Activated CD8-positive, alpha-beta memory T cell treated with anti-CD3 and anti-CD28 coated beads for 4 hours (primary cell): ENCODE results near the gene RETREG3.
A peak's percentile ranks its signal among the peaks of the same experiment; 100 is the strongest.
"Not testable (repeated sequence)": the region's sequence is repeated elsewhere in the genome, so short reads cannot be mapped to it uniquely, and the experiment has no call there.

Experiments used
- DNase-seq, 2 donors: peaks; one replicate each; pipeline ENCODE4 v3.0.0-alpha.2; 2020; ENCODE audit warnings: low read depth in 2 of 2

Gene RETREG3, protein sequence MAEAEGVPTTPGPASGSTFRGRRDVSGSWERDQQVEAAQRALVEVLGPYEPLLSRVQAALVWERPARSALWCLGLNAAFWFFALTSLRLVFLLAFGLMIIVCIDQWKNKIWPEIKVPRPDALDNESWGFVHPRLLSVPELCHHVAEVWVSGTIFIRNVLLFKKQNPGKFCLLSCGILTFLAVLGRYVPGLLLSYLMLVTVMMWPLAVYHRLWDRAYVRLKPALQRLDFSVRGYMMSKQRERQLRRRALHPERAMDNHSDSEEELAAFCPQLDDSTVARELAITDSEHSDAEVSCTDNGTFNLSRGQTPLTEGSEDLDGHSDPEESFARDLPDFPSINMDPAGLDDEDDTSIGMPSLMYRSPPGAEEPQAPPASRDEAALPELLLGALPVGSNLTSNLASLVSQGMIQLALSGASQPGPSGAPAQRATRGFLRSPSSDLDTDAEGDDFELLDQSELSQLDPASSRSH

DNA sequence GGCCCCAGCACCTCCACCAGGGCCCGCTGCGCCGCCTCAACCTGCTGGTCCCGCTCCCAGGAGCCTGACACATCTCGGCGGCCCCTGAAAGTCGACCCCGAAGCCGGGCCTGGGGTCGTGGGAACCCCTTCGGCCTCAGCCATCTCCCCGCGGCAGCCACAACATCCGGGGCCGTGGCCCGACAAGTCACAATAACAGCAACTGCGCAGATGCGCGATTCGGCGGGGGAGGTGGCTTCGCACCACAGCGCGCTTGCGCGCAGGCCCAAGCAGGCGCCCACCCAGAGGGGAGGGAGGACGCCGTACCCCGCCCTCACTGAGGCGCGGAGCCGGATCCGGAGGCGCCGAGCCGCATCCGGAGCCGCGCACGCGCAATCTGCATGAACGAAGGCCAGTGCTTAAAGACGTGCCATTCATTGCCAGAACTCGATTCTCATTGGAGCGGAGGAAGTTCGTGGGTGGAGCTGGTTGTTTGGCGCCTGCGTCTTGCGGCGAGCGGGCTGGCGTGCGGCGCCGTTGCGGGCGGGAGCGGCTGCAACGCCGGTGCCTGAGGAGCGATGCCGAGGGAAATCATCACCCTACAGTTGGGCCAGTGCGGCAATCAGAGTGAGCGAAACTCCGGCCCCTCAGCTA, at the start of gene RETREG3, which contains the start of gene TUBG1:
TSS of gene RETREG3 (minus strand) at position 193 of the 632 bp plus-strand sequence. CDS start at position 143, 50 bp downstream.
TSS of gene TUBG1 (plus strand) at position 502 of the 632 bp plus-strand sequence. CDS start at position 557, 55 bp downstream.
- peak; percentile 97 to 99 for DNase-seq

- no peak for DNase-seq
Observed at GRCh38 chr17:42657824-42658588, 48.8 kb upstream of the RETREG3 start.

- DNase-seq, result no peak
Observed at GRCh38 chr17:42655528-42655927, 46.4 kb upstream of the RETREG3 start.

DNA sequence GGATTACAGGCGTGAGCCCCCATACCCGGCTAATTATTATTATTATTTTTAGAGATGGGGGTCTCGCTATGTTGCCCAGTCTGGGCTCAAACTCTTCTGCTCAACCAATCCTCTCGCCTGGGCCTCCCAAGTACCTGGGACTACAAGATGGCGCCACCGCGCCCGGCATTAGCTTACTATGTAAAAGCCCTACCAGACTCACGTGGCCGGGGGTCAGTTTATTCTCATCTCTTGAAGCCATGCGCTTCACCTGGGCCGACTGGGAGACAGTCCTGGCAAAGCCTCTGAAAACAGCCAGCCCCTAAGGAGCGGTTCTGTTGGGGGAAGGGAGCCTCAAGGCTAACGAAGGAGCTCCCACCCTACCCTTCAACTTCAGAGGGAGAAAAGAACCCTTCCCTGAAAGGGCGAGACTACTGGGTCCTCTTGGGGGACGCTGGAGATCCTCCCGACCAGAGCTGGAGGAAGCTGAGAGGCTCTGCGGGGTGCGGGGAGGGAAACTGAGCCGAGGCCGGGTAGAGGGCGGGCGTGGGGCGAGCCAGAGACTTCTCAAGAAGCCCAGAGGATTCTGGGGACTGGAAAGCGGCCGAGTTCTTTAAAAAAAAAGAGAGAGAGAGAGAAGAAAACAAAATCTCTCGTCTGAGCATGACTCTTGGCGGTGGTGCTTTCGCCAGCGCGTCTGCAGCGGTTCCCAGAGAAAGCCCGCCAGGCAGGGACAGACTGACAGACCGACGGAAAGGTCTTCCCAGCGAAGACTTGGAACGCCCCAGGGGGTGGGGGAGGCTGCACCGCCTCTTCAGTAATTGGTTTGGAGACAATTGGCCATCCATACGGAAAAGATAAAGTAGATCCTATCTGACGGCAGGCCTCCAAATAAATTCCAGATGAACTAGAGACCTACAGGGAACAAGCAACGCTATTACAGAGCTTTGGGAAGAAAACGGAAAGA, 44.3 kb upstream of the RETREG3 start:
- DNase-seq, result no peak

DNA sequence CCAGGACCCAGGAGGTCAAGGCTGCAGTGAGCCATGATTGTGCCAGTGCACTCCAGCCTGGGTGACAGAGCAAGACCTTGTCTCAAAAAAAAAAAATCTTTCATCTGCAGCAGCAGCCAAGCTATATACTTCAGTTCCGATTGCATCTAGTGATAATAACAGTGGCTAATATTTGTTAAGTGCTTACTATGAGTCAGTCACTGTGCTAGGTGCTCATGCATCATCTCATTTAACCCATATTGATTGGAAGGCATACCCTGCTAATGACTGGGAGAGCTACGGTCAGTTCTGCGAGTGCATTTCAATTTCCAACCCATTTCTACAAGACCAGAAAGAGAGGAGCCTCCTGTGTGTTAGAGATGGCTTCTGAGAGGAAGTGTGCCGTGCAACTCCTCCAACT, 42.2 kb upstream of the RETREG3 start:
- no peak for DNase-seq

GRCh38 chr17:42647778-42648177, 38.6 kb upstream of the RETREG3 start:
- DNase-seq, result no peak

- no peak for DNase-seq
Observed at GRCh38 chr17:42642336-42642735, 33.2 kb upstream of the RETREG3 start.

DNA sequence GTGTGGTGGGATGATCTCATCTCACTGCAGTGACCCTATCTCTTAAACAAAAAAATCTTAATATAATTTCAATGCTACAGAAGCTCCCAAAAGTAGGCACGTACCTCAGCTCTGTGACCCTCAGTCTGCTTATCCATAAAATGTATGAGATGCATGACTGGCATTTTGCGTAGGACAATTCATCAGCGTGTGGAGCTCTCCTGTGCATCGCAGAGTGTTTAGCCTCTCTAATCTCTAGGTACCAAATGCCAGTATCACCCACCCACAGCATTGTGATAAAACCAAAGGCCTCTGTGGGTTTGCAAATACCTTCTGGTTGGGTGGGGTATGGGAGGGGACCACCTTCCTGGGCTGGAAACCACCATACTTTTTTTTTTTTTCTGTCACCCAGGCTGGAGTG, 30.9 kb upstream of the RETREG3 start:
- no peak for DNase-seq

DNA sequence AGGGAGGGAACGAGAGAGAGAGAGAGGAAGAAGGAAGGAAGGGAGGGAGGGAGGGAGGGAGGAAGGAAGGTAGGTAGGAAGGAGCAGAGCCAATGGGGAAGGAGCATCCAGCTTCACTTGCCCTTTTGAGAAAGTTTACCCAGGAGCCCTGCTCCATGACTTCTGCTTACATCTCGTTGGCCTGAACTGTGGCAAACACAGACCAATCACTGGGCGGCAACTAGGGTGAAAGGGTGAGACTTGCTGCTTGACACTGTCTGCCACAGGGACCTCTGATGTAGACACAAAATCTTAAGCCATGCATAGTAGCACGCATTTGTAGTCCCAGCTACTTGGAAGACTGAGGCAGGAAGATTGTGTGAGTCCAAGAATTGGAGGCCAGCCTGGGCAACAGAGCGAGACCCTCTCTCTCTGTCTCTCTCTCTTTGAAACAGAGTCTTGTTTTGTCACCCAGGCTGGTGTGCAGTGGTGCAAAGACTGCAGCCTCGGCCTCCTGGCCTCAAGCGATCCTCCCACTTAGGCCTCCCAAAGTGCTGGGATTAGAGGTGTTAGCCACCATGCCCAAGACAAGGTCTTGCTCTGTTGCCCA, 30.4 kb upstream of the RETREG3 start:
- DNase-seq, result no peak

DNA sequence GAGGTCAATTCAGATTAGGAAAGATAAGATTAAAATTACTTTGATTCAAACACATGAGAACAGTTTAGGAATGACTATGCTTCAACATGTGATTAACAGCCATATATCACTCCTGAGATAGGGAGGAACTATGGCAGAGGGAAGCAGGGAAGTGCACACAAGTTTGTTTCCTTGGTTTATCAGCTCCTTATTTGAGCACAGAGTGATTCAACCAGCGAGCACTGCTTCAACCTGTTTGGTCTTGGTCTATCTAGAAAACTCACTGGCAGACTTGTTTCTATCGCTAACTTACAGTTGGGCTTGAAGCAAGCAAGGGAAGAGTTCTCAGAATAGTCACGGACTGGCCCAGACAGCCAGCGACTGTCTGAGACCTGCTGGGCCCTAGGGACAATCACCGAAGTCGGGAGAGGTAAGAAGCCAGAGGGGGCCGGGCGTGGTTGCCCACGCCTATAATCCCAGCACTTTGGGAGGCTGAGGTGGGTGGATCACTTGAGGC, 23.8 kb upstream of the RETREG3 start:
- DNase-seq, result no peak

GRCh38 chr17:42629411-42630009, 20.3 kb upstream of the RETREG3 start:
- no peak for DNase-seq

GRCh38 chr17:42627032-42627764, 18.0 kb upstream of the RETREG3 start:
- DNase-seq, result not testable (repeated sequence)

DNA sequence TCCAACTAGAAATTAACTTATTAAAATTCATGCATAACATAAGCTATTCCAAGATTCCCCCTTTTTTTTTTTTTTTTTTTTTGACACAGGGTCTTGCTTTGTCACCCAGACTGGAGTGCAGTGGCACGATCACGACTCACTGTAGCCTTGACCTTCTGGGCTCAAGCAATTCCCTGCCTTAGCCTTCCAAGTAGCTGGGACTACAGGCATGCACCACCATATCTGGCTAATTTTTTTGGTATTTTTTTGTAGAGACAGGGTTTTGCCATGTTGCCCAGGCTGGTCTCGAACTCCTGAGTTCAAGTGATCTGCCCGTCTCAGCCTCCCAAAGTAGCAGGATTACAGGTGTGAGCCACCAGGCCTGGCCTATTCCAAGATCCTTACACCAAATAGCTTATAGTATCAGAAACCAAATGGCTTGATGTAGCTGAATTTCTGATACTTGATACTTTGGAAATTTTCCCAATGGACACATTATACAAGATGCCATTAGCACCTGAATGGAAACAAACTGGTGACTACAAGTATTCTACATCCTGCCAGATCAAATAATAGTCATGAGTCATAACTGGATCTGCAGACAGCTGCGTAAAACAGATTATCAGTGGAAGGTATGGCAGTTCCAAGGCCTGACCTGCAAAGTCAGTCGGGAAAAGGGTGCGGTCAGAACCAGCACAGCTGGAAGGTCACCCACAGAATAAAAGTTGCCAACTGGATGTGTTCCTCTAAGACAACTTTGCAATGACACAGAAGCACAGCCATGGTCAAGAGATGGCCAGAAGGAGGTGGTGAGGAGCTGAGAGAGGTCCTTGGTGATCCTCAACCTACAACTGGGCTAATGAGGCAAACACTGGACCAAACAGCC, 14.8 kb upstream of the RETREG3 start:
- no peak for DNase-seq

GRCh38 chr17:42623271-42623670, 14.1 kb upstream of the RETREG3 start:
- DNase-seq, result no peak

DNA sequence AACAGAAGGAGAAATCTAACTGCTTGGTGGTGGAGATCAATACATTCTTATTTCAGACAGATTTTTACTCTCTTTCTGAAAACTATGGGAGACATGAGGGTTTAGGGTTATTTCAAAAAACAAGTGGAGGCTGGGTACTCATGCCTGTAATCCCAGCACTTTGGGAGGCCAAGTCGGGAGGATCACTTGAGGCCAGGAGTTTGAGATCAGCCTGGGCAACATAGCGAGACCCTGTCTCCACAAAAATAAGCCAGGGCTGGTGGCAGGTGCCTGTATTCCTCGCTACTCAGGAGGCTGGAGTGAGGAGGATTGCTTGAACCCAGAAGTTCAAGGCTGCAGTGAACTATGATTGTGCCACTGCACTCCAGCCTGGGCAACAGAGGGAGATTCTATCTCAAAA, 12.8 kb upstream of the RETREG3 start:
- DNase-seq, result not testable (repeated sequence)

- no peak for DNase-seq
Observed at GRCh38 chr17:42618442-42619150, 9.4 kb upstream of the RETREG3 start.

- DNase-seq, result no peak
Observed at GRCh38 chr17:42617956-42618431, 8.8 kb upstream of the RETREG3 start.
